GM12878 (cell line): Measurements from ENCODE around the gene CCR2. TPM values are rescaled to one million over a fixed set of nuclear protein-coding genes. Genes with fewer than 3 reads are reported as not detected.

Experiments
- ATAC-seq: fragments of 200-7000 bp; cut with Tn5 transposase; 3 replicates; pipeline ENCODE4 v1.9.1; 2020; ENCODE audit warnings: mild to moderate bottlenecking, moderate library complexity
- BruUV-seq: library from RNA; stranded (reverse); fragments of 400-500 nt; replicated peaks from 2 replicates; lab custom pipeline; 2021; lab: Mats Ljungman, UMichigan
- CTCF ChIA-PET: fragments of 300-600 bp; sonication (Branson Sonifier 250); formaldehyde crosslinking; extraction: SDS; loops from one replicate; lab custom pipeline; 2021; ENCODE audit warnings: inconsistent platforms; lab: Yijun Ruan, JAX
- POLR2A ChIA-PET: fragments of 350-600 bp; formaldehyde crosslinking; extraction: SDS; loops from one replicate; lab custom pipeline; 2021; ENCODE audit warnings: inconsistent platforms; lab: Charles Lee
- RAD21 ChIA-PET: fragments of 300-600 bp; sonication (Branson Sonifier 250); formaldehyde crosslinking; loops from one replicate; lab custom pipeline; 2023; ENCODE audit warnings: antibody characterized with exemption; ENCODE audit not compliant: unreplicated experiment; lab: Charles Lee
- SMC1A ChIA-PET: fragments of 300-600 bp; sonication (Branson Sonifier 250); formaldehyde crosslinking; loops from one replicate; lab custom pipeline; 2023; ENCODE audit not compliant: unreplicated experiment, uncharacterized antibody; lab: Charles Lee
- DNase-seq: peaks from one replicate; pipeline ENCODE4 v3.0.0-alpha.2; 2011; ENCODE audit warnings: low read depth, low spot score
- FAIRE-seq: peaks from 3 replicates; lab custom pipeline; 2011; peaks lifted over from hg19 to GRCh38; lab: Jason Lieb, UNC
- H2AFZ ChIP-seq: 2 replicates; pipeline ENCODE4 v1.6.0; 2011; ENCODE audit warnings: low read depth, low read length, control low read depth; ENCODE audit not compliant: control insufficient read depth
- H3K27ac ChIP-seq: 2 replicates; pipeline ENCODE4 v1.5.1; 2011; ENCODE audit warnings: control low read depth; ENCODE audit not compliant: control insufficient read depth, insufficient read depth
- H3K27me3 ChIP-seq, 2 experiments: replicated peaks in 1 of 2; 2 replicates each; pipeline versions ENCODE4 v1.6.0 to v1.6.1; 2011; ENCODE audit warnings: low read length in 1 of 2; ENCODE audit not compliant: control insufficient read depth in 2 of 2, insufficient read depth in 2 of 2
- H3K36me3 ChIP-seq, 2 experiments: 2 replicates each; pipeline ENCODE4 v1.5.1; 2011; ENCODE audit warnings: low read length in 1 of 2; ENCODE audit not compliant: control insufficient read depth in 2 of 2, insufficient read depth in 2 of 2
- H3K4me1 ChIP-seq: 2 replicates; pipeline ENCODE4 v1.6.1; 2011; ENCODE audit warnings: mild to moderate bottlenecking, low read length, moderate library complexity, mixed read lengths; ENCODE audit not compliant: control insufficient read depth, insufficient read depth
- H3K4me2 ChIP-seq: 2 replicates; pipeline ENCODE4 v1.6.0; 2011; ENCODE audit warnings: control low read depth; ENCODE audit not compliant: control insufficient read depth, insufficient read depth
- H3K4me3 ChIP-seq: fragments of 200-600 bp; sonication (generic); 2 replicates; pipeline ENCODE4 v1.5.1; 2016
- H3K79me2 ChIP-seq: 2 replicates; pipeline ENCODE4 v1.6.0; 2011; ENCODE audit warnings: low read length; ENCODE audit not compliant: control insufficient read depth, insufficient read depth
- H3K9ac ChIP-seq: 2 replicates; pipeline ENCODE4 v1.8.0; 2011; ENCODE audit warnings: low read length, control low read depth, mixed read lengths; ENCODE audit not compliant: control insufficient read depth, insufficient read depth
- H3K9me3 ChIP-seq: replicated peaks from 3 replicates; pipeline ENCODE4 v1.5.1; 2011; ENCODE audit warnings: mild to moderate bottlenecking, low read length; ENCODE audit not compliant: control insufficient read depth, insufficient read depth
- H4K20me1 ChIP-seq: 2 replicates; pipeline ENCODE4 v1.6.0; 2011; ENCODE audit not compliant: control insufficient read depth, insufficient read depth
- BACH1 ChIP-seq: fragments of 450-650 bp; IDR thresholded peaks from 2 replicates; pipeline ENCODE4 v1.6.1; 2017; ENCODE audit warnings: mild to moderate bottlenecking, borderline replicate concordance
- BMI1 ChIP-seq: fragments of 450-650 bp; IDR thresholded peaks from 2 replicates; pipeline ENCODE4 v1.6.1; 2016; ENCODE audit warnings: mild to moderate bottlenecking, moderate library complexity, borderline replicate concordance
- CBFB ChIP-seq: IDR thresholded peaks from 2 replicates; pipeline ENCODE4 v1.6.1; 2016; ENCODE audit warnings: antibody characterized with exemption, low read depth
- CEBPB ChIP-seq, 2 experiments: fragments of 150-350 bp in 1 of 2; IDR thresholded peaks; 2 replicates each; pipeline ENCODE4 v1.6.1; 2012 to 2014; ENCODE audit warnings: low read depth in 2 of 2, low read length in 2 of 2, borderline replicate concordance in 1 of 2, inconsistent platforms in 1 of 2
- ELK1 ChIP-seq: IDR thresholded peaks from 2 replicates; pipeline ENCODE4 v1.6.1; 2012; ENCODE audit warnings: low read depth, low read length, improper control_type of control experiment
- ESRRA ChIP-seq: IDR thresholded peaks from 2 replicates; pipeline ENCODE4 v1.6.1; 2012; ENCODE audit warnings: mild to moderate bottlenecking, low read length, improper control_type of control experiment
- HDAC6 ChIP-seq: fragments of 200-600 bp; sonication (generic); IDR thresholded peaks from one replicate; pipeline ENCODE4 v1.8.0; 2017; ENCODE audit warnings: antibody characterized with exemption; ENCODE audit not compliant: unreplicated experiment
- HSF1 ChIP-seq: fragments of 150-350 bp; IDR thresholded peaks from 2 replicates; pipeline ENCODE4 v1.6.1; 2014; ENCODE audit warnings: mild to moderate bottlenecking, low read depth, low read length
- JUNB ChIP-seq: IDR thresholded peaks from 2 replicates; pipeline ENCODE4 v1.6.1; 2016; ENCODE audit warnings: antibody characterized with exemption, mild to moderate bottlenecking
- MTA2 ChIP-seq: fragments of 450-650 bp; IDR thresholded peaks from 2 replicates; pipeline ENCODE4 v1.6.1; 2016; ENCODE audit warnings: low read depth, mild to moderate bottlenecking, moderate library complexity
- NR2F1 ChIP-seq: fragments of 450-650 bp; conservative IDR thresholded peaks from 2 replicates; pipeline ENCODE4 v1.6.1; 2017; ENCODE audit warnings: mild to moderate bottlenecking
- PML ChIP-seq: IDR thresholded peaks from 2 replicates; pipeline ENCODE4 v1.6.1; 2012; ENCODE audit warnings: low read length, inconsistent platforms
- SIN3A ChIP-seq: IDR thresholded peaks from 2 replicates; pipeline ENCODE4 v1.6.1; 2012; ENCODE audit warnings: low read depth, low read length, improper control_type of control experiment
- ZNF207 ChIP-seq: fragments of 450-650 bp; IDR thresholded peaks from 2 replicates; pipeline ENCODE4 v1.6.1; 2014; ENCODE audit warnings: antibody characterized with exemption, mild to moderate bottlenecking, borderline replicate concordance
- ZNF687 ChIP-seq: fragments of 450-650 bp; IDR thresholded peaks from 2 replicates; pipeline ENCODE4 v1.6.1; 2017; ENCODE audit warnings: mild to moderate bottlenecking, moderate library complexity
- WGBS: methylation state at CpG from one replicate; pipeline ENCODE4 v1.1.6; 2016; ENCODE audit warnings: low lambda C conversion rate; ENCODE audit not compliant: insufficient replicate concordance, insufficient coverage; ENCODE audit errors: missing lambda C conversion rate; 5-methylcytosine and 5-hydroxymethylcytosine counted together
- in situ Hi-C: fragments of 300-500 bp; cut with MboI; formaldehyde crosslinking; loops from 9 replicates; pipeline ENCODE4 v1.14.3; 2018; ENCODE audit warnings: mixed read lengths
- intact Hi-C: fragments of 100-400 bp; cut with micrococcal nuclease; formaldehyde crosslinking; loops from one replicate; pipeline ENCODE4 v1.14.2; 2022; ENCODE audit not compliant: unreplicated experiment
- polyA plus RNA-seq, 11 experiments: library from polyadenylated mRNA; depleted of rRNA in 4 of 11; unstranded in 6 of 11; stranded (reverse) in 5 of 11; fragments of >200 nt; fragmentation: Nextera tagmentation in 4 of 11; fragmentation: Illumina TruSeq in 1 of 11; extraction: Ambion mirVana in 4 of 11; extraction: Trizol in 1 of 11; gene quantifications; 1 replicate in 1 of 11; 2 replicates in 10 of 11; pipeline versions ENCODE4 v1.2.1 to v1.2.3, GENCODE V29; 2011 to 2016; ENCODE audit warnings: inconsistent platforms in 2 of 11, missing spikeins in 2 of 11, low read depth in 1 of 11
- total RNA-seq, 4 experiments: library from RNA; depleted of rRNA in 3 of 4; stranded (reverse); fragments of >200 nt in 3 of 4; fragmentation: Illumina TruSeq in 1 of 4; extraction: Trizol in 1 of 4; gene quantifications; 2 replicates each; pipeline versions ENCODE4 v1.2.1 to v1.2.3, GENCODE V29; 2013 to 2021
- TF ChIP-seq, protein P1 (sequence below): fragments of 450-650 bp; IDR thresholded peaks from 2 replicates; pipeline ENCODE4 v1.6.1; 2016; ENCODE audit warnings: mild to moderate bottlenecking

The CCR2 gene
- total and polyA plus RNA-seq, 10 of the 15 experiments (the other 5 are each of a cell fraction or from before 2014, with no cell fraction given) = 1.9 to 4.7 (median 3.5) TPM; not detected in 1

DNA sequence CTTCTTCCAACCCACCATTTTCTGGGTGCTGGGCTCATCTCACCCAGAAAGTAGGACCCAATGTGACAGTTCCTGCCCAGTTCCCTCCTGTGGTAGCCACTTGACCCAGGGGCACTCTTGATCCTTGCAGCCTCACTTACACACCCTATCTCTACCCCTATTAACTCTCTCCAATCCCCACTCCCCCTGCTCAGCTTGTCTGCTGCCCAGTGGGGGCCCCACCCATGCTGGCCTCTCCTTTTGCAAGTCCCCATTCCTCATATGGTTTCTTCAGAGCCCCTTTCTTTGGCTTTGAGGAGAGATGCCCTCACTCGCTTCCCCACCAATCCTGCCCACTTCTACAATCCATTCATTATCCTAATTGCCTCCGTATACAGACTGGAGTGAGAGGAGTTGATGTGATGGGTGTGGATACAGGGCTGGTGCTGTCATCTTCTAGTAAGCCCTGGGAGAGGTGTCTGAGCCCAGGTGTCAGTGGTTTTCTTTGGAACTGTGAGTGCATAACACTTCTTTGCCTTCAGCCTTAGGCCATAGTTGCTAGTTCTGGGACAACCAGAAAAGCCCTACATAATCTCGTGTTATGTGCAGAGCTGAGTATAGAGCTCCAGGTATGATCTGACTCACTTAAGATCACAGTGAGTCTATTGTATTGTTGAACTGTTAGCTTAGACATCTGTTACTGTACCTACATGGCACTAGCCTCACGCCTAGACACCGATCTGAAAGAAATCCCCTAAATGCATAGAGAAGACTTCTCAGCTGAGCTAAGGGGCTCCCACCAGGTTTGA lies 12.0 kb downstream of the CCR2 start:
- in situ Hi-C loops = no loop called here
- no peaks in the 10 kb centered on the region for H3K9me3 ChIP-seq
- H3K27ac ChIP-seq = no peak overlapping the region
- H3K27me3 ChIP-seq = no peaks in the 10 kb centered on the region
- peaks cover 31% of the 10 kb centered on the region for H3K4me1 ChIP-seq
- no peaks in the 10 kb centered on the region for H3K79me2 ChIP-seq
- SMC1A ChIA-PET = interaction anchor here (5.2 to 15.8 kb wide), 7 partner anchors 15 to 280 kb away, joined by 31 to 581 read pairs (median 137); partner anchors contain the start of gene CCR1
- no peak for DNase-seq
- FAIRE-seq = no peak
- no peak overlapping the region for H2AFZ ChIP-seq
- POLR2A ChIA-PET = interaction anchor here (5.9 kb wide), 1 partner anchor 278 kb away, joined by 22 read pairs; no protein-coding TSS in a partner anchor
- H3K4me2 ChIP-seq = no peak overlapping the region
- RAD21 ChIA-PET = interaction anchor here (1.5 to 13.5 kb wide), 4 partner anchors 90 to 274 kb away, joined by 3 to 421 read pairs (median 242); partner anchors contain the start of gene CCR1
- no peak for ATAC-seq
- H3K9ac ChIP-seq = no peak overlapping the region
- H4K20me1 ChIP-seq = no peaks in the 10 kb centered on the region
- WGBS = 85% methylated on average over 5 of the region's 5 CpGs
- BruUV-seq = no TSS peak
- CTCF ChIA-PET = interaction anchor here (0.7 to 21.1 kb wide), 6 partner anchors 17 to 281 kb away, joined by 3 to 714 read pairs (median 124); partner anchors contain the start of gene CCR1
- H3K36me3 ChIP-seq = no peaks in the 10 kb centered on the region
- H3K4me3 ChIP-seq = no peak overlapping the region
- intact Hi-C loops = no loop called here
- TF ChIP-seq SIN3A (no peak), CBFB (no peak), BACH1 (no peak), PML (no peak), ZNF207 (no peak), HDAC6 (no peak), NR2F1 (no peak), BMI1 (no peak), HSF1 (no peak), ZNF687 (no peak), MTA2 (no peak), CEBPB (IDR thresholded peaks at IDR 0.05; ENCODE audit: borderline replicate concordance in 1 of 2, low read depth in 2 of 2, low read length in 2 of 2) (no peak), ELK1 (no peak), JUNB (no peak), ESRRA (no peak)
- TF ChIP-seq, protein P1, sequence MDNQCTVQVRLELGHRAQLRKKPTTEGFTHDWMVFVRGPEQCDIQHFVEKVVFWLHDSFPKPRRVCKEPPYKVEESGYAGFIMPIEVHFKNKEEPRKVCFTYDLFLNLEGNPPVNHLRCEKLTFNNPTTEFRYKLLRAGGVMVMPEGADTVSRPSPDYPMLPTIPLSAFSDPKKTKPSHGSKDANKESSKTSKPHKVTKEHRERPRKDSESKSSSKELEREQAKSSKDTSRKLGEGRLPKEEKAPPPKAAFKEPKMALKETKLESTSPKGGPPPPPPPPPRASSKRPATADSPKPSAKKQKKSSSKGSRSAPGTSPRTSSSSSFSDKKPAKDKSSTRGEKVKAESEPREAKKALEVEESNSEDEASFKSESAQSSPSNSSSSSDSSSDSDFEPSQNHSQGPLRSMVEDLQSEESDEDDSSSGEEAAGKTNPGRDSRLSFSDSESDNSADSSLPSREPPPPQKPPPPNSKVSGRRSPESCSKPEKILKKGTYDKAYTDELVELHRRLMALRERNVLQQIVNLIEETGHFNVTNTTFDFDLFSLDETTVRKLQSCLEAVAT = no peak
